Measurements from ENCODE around the gene COL9A1. TPM values are rescaled to one million over a fixed set of nuclear protein-coding genes. Genes with fewer than 3 reads are reported as not detected.

COL9A1 gene
- total RNA-seq, 1 donor from 2014 or later: 0.77 TPM

GRCh38 chr6:70175770-70176169 lies 127.1 kb downstream of the COL9A1 start:
- H3K36me3 Mint-ChIP-seq (ENCODE audit: low read depth, unreplicated experiment): no peaks in the 10 kb centered on the region
- H3K4me1 Mint-ChIP-seq (ENCODE audit: unreplicated experiment): peaks cover 8% of the 10 kb centered on the region
- no peak for TF ChIP-seq CTCF (IDR thresholded peaks at IDR 0.05; ENCODE audit: unreplicated experiment)
- DNase-seq (ENCODE audit: low spot score): no peak
- no peaks in the 10 kb centered on the region for H3K27me3 Mint-ChIP-seq (ENCODE audit: unreplicated experiment)
- no peaks in the 10 kb centered on the region for H3K9me3 Mint-ChIP-seq (ENCODE audit: unreplicated experiment)
- no peak overlapping the region for H3K4me3 Mint-ChIP-seq (ENCODE audit: unreplicated experiment)
- no peak overlapping the region for H3K27ac Mint-ChIP-seq (ENCODE audit: unreplicated experiment)

GRCh38 chr6:70172252-70172651 lies 130.6 kb downstream of the COL9A1 start:
- Mint-ChIP-seq H3K27me3 (ENCODE audit: unreplicated experiment) (no peaks in the 10 kb centered on the region), H3K9me3 (ENCODE audit: unreplicated experiment) (no peaks in the 10 kb centered on the region), H3K27ac (ENCODE audit: unreplicated experiment) (peak overlapping the region; percentile 28), H3K36me3 (ENCODE audit: low read depth, unreplicated experiment) (no peaks in the 10 kb centered on the region), H3K4me1 (ENCODE audit: unreplicated experiment) (peaks cover 6% of the 10 kb centered on the region), H3K4me3 (ENCODE audit: unreplicated experiment) (no peak overlapping the region)
- DNase-seq (ENCODE audit: low spot score): peak; percentile 8
- TF ChIP-seq CTCF (IDR thresholded peaks at IDR 0.05; ENCODE audit: unreplicated experiment): no peak

GRCh38 chr6:70171236-70171635 lies 131.6 kb downstream of the COL9A1 start:
- TF ChIP-seq CTCF (IDR thresholded peaks at IDR 0.05; ENCODE audit: unreplicated experiment): no peak
- Mint-ChIP-seq H3K4me1 (ENCODE audit: unreplicated experiment) (peaks cover 7% of the 10 kb centered on the region), H3K9me3 (ENCODE audit: unreplicated experiment) (no peaks in the 10 kb centered on the region), H3K36me3 (ENCODE audit: low read depth, unreplicated experiment) (no peaks in the 10 kb centered on the region), H3K27ac (ENCODE audit: unreplicated experiment) (no peak overlapping the region), H3K27me3 (ENCODE audit: unreplicated experiment) (no peaks in the 10 kb centered on the region), H3K4me3 (ENCODE audit: unreplicated experiment) (no peak overlapping the region)
- no peak for DNase-seq (ENCODE audit: low spot score)

- Mint-ChIP-seq H3K4me3 (ENCODE audit: unreplicated experiment) (no peak overlapping the region), H3K27me3 (ENCODE audit: unreplicated experiment) (no peaks in the 10 kb centered on the region), H3K4me1 (ENCODE audit: unreplicated experiment) (peaks cover 10% of the 10 kb centered on the region), H3K9me3 (ENCODE audit: unreplicated experiment) (no peaks in the 10 kb centered on the region), H3K36me3 (ENCODE audit: low read depth, unreplicated experiment) (no peaks in the 10 kb centered on the region), H3K27ac (ENCODE audit: unreplicated experiment) (no peak overlapping the region)
- TF ChIP-seq CTCF (IDR thresholded peaks at IDR 0.05; ENCODE audit: unreplicated experiment): no peak
- no peak for DNase-seq (ENCODE audit: low spot score)
These were observed 134.1 kb downstream of the COL9A1 start for GRCh38 chr6:70168681-70169377.

Other genes with a start within 250 kb of the COL9A1 start
- gene FAM135A, start 110.4 kb upstream of the COL9A1 start, total RNA-seq (ENCODE audit: unreplicated experiment): 31.2 TPM

Data from endothelial cell (in vitro differentiated cells).